Measurements from ENCODE around the gene NEDD4L. TPM values are rescaled to one million over a fixed set of nuclear protein-coding genes. Genes with fewer than 3 reads are reported as not detected.

NEDD4L gene
- total RNA-seq, 1 experiment from 2014 or later: 42.9 TPM

DNA sequence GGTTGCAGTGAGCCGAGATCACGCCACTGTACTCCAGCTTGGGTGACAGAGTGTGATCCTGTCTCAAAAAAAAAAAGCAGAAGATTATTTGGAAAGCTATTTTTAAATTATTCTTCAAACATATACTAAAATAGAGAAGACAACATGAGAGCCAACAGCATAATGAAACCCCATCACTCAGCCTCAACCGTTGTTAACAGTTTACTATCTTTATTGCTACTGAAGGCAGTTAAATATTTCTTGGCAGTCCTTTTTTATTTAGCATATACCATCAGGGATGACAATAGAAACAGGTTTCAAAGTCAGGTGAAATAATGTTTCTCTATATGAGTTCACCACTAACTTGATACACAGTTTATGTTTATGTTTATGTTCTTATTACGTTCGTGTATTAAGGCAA lies 157.2 kb downstream of the NEDD4L start:
- H3K4me3 ChIP-seq (ENCODE audit: low read depth in 2 of 2, low read length in 2 of 2): no peak overlapping the region
- in situ Hi-C loops (cut with HindIII; ENCODE audit: low pct_unique_long_range_greater_than_20kb, low sequenced_read_pairs): no loop called here
- intact Hi-C loops (cut with micrococcal nuclease; ENCODE audit: unreplicated experiment): no loop called here
- POLR2A ChIA-PET: no interaction called here
- no peak for ATAC-seq
- no TSS peak for BruUV-seq (replicated peaks)
- DNase-seq (ENCODE audit: low read depth, low spot score): no peak
- no peaks in the 10 kb centered on the region for H3K9me3 ChIP-seq (ENCODE audit: control insufficient read depth, insufficient read depth, low read depth, low read length)
- TF ChIP-seq POLR2AphosphoS5 (IDR thresholded peaks at IDR 0.05; ENCODE audit: low read depth, low read length) (no peak), SIN3A (IDR thresholded peaks at IDR 0.05; ENCODE audit: borderline replicate concordance, insufficient read depth, low read depth, low read length) (no peak), TCF7L2 (IDR thresholded peaks at IDR 0.05; ENCODE audit: low read depth, low read length) (no peak)
- TF ChIP-seq, protein P1, sequence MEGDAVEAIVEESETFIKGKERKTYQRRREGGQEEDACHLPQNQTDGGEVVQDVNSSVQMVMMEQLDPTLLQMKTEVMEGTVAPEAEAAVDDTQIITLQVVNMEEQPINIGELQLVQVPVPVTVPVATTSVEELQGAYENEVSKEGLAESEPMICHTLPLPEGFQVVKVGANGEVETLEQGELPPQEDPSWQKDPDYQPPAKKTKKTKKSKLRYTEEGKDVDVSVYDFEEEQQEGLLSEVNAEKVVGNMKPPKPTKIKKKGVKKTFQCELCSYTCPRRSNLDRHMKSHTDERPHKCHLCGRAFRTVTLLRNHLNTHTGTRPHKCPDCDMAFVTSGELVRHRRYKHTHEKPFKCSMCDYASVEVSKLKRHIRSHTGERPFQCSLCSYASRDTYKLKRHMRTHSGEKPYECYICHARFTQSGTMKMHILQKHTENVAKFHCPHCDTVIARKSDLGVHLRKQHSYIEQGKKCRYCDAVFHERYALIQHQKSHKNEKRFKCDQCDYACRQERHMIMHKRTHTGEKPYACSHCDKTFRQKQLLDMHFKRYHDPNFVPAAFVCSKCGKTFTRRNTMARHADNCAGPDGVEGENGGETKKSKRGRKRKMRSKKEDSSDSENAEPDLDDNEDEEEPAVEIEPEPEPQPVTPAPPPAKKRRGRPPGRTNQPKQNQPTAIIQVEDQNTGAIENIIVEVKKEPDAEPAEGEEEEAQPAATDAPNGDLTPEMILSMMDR (IDR thresholded peaks at IDR 0.05): no peak
- TF ChIP-seq, protein P2, sequence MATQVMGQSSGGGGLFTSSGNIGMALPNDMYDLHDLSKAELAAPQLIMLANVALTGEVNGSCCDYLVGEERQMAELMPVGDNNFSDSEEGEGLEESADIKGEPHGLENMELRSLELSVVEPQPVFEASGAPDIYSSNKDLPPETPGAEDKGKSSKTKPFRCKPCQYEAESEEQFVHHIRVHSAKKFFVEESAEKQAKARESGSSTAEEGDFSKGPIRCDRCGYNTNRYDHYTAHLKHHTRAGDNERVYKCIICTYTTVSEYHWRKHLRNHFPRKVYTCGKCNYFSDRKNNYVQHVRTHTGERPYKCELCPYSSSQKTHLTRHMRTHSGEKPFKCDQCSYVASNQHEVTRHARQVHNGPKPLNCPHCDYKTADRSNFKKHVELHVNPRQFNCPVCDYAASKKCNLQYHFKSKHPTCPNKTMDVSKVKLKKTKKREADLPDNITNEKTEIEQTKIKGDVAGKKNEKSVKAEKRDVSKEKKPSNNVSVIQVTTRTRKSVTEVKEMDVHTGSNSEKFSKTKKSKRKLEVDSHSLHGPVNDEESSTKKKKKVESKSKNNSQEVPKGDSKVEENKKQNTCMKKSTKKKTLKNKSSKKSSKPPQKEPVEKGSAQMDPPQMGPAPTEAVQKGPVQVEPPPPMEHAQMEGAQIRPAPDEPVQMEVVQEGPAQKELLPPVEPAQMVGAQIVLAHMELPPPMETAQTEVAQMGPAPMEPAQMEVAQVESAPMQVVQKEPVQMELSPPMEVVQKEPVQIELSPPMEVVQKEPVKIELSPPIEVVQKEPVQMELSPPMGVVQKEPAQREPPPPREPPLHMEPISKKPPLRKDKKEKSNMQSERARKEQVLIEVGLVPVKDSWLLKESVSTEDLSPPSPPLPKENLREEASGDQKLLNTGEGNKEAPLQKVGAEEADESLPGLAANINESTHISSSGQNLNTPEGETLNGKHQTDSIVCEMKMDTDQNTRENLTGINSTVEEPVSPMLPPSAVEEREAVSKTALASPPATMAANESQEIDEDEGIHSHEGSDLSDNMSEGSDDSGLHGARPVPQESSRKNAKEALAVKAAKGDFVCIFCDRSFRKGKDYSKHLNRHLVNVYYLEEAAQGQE (IDR thresholded peaks at IDR 0.05; ENCODE audit: insufficient read depth in 1 of 2, low read depth in 2 of 2, low read length in 1 of 2): no peak
- H3K27me3 ChIP-seq (ENCODE audit: control insufficient read depth, insufficient read depth, low read length): no peaks in the 10 kb centered on the region
- H3K36me3 ChIP-seq (ENCODE audit: control insufficient read depth, insufficient read depth, low read length): no peaks in the 10 kb centered on the region
- CTCF ChIA-PET: no interaction called here
- no peak overlapping the region for H3K27ac ChIP-seq (ENCODE audit: low read length)
- peaks cover under 1% of the 10 kb centered on the region for H3K4me1 ChIP-seq (ENCODE audit: control insufficient read depth, insufficient read depth, low read length)

DNA sequence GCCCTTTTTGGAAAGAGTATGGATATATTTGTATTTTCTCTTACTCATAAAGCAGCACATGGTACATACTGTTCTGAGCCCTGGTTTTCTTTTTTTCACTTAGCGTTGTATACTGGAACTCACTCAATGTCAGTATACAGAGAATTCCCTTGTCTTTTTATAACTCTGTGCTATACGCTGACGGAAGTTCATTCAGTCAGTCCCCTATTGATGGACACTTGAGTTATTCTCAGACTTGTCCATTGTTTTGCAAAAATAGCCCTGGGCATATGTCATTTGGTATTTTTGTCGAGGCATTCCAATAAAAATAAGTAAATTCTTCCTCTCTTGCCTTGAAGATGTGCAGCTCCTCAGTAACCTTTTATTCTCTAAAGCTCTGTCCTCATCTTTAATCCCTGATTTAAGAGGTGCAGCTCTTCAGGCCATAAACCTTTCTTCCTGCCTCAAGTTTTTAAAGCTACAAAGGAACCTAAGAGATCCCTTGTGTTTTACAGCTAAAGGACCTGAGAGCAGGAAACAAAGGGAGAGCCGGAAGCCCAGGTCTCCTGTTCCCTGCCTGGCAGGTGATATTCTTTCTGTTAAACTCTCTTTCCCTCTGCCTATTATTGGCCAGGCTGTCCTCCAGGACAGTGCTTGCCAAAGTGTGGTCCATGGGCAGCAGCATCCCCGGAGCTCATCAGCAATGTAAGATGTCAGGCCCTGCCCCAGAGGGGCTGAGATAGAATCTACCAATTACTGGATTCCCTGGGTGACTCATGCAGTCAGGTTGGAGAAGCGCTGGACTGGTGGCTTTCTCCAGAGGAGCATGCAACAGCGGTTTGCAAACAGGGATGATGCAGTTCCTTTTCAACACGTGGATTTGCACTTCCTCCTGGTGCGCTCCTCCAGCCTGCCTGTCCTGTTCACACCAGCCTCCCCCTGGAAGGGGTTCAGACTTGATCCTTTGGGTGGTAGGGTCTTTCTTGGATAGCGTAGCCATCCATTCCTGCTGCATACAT lies 158.0 kb downstream of the NEDD4L start:
- in situ Hi-C loops (cut with HindIII; ENCODE audit: low pct_unique_long_range_greater_than_20kb, low sequenced_read_pairs): no loop called here
- no peak overlapping the region for H3K27ac ChIP-seq (ENCODE audit: low read length)
- TF ChIP-seq POLR2AphosphoS5 (IDR thresholded peaks at IDR 0.05; ENCODE audit: low read depth, low read length) (no peak), SIN3A (IDR thresholded peaks at IDR 0.05; ENCODE audit: borderline replicate concordance, insufficient read depth, low read depth, low read length) (no peak), TCF7L2 (IDR thresholded peaks at IDR 0.05; ENCODE audit: low read depth, low read length) (no peak)
- TF ChIP-seq, protein P1 (IDR thresholded peaks at IDR 0.05): no peak
- TF ChIP-seq, protein P2 (IDR thresholded peaks at IDR 0.05; ENCODE audit: insufficient read depth in 1 of 2, low read depth in 2 of 2, low read length in 1 of 2): no peak
- DNase-seq (ENCODE audit: low read depth, low spot score) (no peak), ATAC-seq (no peak)
- H3K36me3 ChIP-seq (ENCODE audit: control insufficient read depth, insufficient read depth, low read length): no peaks in the 10 kb centered on the region
- CTCF ChIA-PET: no interaction called here
- no peaks in the 10 kb centered on the region for H3K27me3 ChIP-seq (ENCODE audit: control insufficient read depth, insufficient read depth, low read length)
- H3K4me3 ChIP-seq (ENCODE audit: low read depth in 2 of 2, low read length in 2 of 2): no peak overlapping the region
- no peaks in the 10 kb centered on the region for H3K9me3 ChIP-seq (ENCODE audit: control insufficient read depth, insufficient read depth, low read depth, low read length)
- intact Hi-C loops (cut with micrococcal nuclease; ENCODE audit: unreplicated experiment): no loop called here
- BruUV-seq (replicated peaks): no TSS peak
- no peaks in the 10 kb centered on the region; the same call in 1 of the 2 replicates for H3K4me1 ChIP-seq (ENCODE audit: control insufficient read depth, insufficient read depth, low read length)
- POLR2A ChIA-PET: interaction anchor here (0.6 kb wide), 1 partner anchor 22 kb away, joined by 3 read pairs; no protein-coding TSS in a partner anchor
